Stimulated activated CD8-positive, alpha-beta memory T cell treated with anti-CD3 and anti-CD28 coated beads, Interleukin-2, amount 100 ng/mL, for 1 hour (primary cell): ENCODE measurements around the gene SRC.
"Not testable (repeated sequence)": the region's sequence is repeated elsewhere in the genome, so short reads cannot be mapped to it uniquely, and the experiment has no call there.

Experiments
- DNase-seq, 2 donors: peaks; one replicate each; pipeline ENCODE4 v3.0.0-alpha.2; 2020; ENCODE audit warnings: low read depth in 2 of 2

SRC gene

DNA sequence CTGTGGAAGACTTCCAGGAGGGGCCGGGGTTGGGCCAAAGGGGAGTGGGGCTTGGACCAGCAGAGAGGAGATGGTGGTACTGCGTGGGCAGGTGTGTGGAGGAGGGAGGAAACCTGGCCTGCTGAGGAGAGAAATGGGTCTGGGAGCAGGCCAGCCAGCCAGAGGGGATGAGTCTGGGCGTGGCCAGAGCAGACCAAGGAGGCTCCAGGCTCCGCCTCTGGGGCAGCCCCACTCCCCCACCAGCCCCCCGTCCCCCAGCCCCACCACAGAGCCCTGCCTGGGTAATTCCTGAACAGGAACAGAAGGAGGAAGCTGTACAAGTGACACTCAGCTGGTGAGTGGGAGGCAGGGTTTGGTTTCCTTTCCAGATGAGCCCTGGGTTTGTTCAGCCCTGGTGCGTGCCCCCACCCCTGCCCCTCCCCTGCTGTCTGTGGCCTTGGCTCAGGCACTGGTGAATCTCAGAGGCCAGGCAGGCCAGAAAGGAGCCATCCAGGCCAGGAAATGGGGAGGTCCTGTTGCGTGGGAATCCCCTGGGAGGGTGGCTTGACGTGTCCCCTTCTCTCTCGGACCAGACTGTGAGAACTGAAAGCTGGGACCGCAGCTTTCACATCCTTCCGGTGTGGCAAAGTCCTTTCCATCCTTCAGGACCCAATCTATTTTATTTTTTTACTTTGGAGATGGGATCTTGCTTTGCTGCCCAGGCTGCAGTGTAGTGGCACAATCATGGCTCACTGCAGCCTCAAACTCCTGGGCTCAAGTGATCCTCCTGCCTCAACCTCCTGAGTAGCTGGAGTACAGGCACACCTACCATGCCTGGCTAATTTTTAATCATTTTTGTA, 9.4 kb upstream of the SRC start:
- no peak for DNase-seq

DNA sequence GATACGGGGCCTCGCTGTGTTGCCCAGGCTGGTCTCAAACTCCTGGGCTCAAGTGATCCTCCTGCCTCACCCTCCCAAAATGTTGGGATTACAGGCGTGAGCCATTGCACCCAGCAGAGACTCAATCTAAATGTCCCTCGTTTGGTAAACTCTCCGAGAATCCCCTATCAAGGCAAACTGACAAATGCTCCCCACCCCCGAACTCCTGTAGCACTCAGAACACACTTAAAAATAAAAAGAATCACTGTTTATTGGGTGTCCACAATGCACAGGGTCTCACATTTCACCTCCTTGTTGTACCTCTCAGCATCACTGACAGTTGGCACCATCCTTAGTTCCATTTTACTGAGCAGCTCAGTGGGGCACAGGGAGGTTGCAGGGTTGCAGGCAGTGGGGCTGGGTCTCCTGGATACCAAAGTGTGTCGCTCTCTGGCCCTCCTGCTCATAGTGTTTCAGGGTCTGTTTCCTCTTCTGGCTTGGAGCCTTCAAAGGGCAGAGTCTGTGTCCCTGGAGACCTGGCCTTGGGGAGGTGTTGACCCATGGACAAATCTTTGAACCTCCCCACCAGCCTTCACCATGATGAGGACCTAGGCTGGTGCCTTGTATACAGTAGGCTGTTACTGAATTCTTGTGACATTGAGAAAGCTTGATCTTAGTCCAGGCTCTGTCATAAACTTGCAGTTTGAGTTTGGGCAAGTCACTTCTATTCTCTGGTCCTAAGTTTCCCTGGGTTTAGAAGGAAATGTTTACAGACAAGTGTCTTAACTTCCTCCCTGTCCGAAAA, 8.5 kb upstream of the SRC start:
- DNase-seq = no peak

DNA sequence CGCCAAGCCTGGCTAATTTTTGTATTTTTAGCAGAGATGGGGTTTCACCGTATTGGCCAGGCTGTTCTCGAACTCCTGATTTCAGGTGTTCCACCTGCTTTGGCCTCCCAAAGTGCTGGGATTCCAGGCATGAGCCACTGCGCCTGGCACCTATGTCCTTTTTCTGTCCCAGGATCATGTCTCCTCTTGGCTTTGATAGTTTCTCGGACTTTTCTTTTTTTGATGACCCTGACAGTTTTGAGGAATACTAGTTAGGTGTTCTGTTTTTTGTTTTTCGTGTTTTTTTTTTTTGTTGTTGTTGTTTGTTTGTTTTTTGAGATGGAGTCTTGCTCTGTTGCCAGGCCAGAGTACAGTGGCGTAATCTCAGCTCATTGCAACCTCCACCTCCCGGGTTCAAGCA, 7.6 kb upstream of the SRC start:
- DNase-seq = not testable (repeated sequence)

DNA sequence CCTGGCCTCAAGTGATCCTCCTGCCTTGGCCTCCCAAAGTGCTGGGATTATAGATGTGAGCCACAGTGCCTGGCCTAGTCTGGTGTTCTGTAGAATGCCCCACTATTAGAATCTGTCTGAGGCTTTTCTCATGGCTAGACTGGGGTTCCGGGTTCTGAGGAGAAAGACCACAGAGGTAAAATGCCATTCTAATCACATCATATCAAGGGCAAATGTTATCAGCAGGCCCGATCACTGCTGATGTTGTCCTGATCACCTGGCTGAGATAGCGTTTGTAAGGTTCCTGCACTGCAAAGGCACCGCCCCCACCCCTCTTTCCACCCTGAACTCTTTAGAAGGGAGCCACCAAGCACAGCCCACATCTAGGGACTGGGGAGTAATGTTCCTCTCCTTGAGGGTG, 6.7 kb upstream of the SRC start:
- no peak for DNase-seq

DNA sequence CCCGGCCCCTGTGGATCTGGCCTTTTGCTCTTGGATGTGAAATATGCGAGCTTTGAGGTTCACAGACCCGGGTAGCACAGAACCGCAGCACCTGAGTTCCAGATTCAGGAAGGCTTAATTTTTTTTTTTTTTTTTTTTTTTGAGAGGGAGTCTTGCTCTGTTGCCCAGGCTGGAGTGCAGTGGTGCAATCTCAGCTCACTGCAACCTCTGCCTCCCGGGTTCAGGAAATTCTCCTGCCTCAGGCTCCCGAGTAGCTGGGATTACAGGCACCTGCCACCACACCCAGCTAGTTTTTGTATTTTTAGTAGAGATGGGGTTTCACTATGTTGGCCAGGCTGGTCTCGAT, 6.2 kb upstream of the SRC start:
- DNase-seq = not testable (repeated sequence)

DNA sequence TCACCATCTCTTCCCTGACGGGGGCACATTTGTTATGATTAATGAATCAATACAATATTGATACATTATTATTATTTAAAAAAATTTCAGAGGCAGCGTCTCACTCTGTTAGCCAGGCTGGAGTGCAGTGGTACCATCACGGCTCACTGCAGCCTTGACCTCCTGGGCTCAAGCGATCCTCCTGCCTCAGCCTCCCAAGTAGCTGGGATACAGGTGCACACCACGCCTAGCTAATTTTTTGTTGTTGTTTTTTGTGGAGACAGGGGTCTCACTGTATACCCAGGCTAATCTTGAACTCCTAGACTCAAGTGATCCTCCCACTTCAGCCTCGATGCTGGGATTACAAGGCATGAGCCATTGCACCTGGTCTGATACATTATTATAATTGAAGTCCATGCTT, 4.9 kb upstream of the SRC start:
- no peak for DNase-seq

DNA sequence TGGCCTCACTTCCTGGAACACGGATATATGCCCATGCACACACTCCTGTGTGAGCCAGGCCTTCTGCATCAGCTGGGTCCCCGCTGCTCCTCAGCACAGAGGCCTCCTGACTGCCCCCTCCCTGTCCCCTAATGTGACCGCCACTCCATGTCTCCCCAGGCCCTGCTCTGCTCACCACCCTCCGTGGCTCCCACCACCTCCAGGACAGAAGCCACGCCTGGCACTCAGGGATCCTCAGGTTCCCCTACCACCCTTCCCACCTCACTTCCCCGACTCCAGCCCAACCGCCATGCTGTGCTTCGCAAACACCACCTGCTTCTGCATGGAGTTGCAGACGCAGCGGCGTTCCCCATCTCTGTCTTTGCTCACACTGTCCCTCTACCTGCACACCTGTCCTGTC, 4.3 kb upstream of the SRC start:
- DNase-seq = no peak

DNA sequence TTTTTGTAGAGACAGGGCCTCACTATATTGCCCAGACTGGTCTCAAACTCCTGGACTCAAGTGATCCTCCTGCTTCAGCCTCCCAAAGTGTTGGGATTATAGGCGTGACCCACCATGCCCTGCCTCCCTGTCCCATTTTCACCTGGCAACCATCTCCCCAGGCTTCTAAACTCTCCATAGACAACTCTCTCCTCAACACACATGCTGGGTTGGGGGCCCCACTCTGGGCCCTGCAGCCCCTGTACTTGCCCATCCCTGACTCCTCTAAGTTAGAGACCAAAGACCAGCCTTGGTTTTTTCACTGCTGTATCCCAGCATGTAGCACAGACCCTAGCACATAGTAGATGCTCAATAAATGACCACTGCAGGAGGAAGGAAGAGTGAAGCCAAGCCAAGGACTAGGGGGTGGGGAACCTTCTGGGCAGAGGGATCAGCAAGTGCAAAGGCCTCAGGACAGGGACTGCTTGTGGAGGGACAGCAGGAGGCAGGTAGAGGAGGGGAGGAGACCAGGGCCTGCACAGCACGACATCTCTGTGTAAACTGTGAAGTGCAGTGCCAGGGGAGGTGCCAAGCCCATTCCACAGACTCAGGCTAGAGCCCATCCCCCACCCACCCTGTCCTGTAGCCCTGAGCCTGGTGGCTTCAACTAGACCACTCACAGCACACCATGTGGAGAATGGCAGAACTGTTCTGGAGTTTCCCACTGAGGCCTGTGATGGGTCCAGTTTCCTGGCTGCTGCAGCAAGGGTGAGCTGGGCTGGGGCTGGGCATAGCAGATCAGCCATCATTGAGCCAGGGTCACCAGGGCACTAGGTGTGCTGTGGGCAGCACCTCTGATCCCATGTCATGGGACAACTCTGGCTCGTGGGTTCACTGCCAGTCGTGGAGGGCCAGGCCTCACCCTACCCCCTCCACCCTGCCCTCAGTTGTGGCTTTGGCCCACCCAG, 3.4 kb upstream of the SRC start:
- no peak for DNase-seq

DNA sequence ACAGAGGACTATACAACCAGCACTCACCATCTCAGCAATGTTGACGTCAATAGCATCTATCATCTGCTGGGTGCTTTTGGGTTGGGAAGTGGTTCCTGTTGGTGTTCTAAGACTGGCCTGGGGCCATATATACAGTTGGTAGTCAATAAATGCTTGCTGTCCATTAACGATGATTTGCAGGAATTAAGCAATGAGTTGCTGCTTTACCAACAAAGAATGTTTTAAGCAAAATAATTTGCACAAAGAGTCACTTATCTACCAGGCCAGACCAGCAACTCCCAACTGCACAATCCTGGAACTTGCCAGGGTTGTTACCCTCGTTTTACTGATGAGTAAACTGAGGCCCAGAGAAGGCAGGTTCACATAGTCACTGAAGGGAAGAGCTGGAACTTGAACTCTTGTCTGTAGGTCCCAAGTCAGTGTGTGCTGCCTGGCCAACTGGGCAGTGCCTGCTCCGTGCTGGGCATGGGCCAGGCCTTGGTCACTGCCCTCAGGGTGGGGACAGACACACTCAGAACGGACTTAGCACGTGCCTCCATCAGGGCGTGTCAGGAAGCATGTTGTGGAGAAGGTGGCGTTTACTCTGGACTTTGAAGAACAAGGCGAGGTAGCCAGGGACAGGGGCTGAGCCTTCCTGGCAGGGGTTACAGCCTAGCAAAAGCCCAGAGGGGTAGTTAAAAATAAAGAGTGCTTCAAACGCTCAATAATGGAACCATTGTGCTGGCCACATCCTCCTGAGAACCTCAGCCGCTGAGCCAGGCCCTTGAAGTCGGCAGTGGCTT, 2.5 kb upstream of the SRC start:
- DNase-seq = no peak

DNA sequence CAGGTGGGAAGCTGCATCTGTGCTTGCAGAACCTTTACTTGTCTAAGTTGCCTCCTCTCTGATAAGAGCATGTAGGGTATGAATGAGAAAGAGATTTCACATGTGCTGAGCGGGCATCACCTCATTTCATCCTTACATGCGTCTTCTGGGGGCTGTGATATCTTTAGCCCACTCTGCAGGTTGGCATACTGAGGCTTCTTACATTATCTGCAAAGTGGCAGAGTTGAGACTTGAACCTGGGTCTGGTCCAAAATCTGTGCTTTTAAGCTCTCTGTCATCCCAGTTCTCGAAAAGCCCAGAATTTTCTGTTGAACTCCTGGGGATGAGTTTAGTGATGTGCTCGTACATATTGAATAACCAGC, 2.0 kb upstream of the SRC start:
- DNase-seq = no peak

DNA sequence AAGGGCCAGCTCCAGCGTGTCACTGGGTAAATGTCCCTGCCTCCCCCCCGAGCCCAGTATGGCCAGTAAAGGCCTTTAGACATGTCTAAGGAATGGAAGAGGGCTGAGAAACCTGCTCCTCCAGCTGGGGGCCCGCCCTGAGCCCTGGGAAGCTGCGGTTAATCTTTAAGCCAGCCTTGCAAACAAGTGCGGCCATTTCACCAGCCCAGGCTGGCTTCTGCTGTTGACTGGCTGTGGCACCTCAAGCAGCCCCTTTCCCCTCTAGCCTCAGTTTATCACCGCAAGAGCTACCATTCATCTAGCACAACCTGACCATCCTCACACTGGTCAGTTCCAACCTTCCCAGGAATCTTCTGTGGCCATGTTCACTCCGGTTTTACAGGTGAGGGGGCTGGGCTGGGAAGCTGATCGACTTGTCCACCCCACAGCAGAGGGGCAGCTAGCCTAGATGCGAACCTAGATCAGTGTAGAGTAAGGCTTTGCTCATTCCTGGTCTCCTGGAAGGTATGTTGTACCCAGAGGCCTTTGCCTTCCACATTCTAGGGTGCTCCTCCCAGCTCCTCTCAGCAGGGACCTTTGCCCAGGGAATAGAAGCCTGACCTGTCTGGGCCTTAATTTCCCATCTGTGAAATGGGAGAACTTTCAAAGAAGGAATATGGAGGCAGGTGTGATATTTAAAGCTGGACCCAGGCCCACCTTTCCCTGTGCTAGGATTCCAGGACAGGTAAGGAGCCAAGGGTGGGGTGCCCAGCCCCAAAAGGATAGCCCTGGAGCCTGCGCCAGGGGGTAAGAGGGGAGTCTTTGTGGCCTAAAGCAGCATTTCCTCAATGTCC, 1.2 kb upstream of the SRC start:
- DNase-seq = no peak

DNA sequence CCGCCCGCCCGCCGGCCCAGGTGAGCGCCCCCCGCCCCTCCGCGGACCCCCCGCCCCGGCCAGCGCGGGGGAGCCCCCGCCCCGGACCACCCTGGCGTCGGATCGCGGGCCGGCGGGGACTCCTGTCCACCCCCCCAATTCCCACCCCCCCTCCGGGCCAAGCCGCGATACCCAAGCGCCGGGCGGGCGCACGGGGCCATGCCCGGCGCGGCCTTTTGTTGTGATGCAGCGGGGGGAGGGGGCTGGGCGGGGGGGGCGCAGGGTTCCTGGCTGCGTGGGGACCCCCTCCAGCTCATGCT, 245 bp downstream of the SRC start:
- DNase-seq = no peak

DNA sequence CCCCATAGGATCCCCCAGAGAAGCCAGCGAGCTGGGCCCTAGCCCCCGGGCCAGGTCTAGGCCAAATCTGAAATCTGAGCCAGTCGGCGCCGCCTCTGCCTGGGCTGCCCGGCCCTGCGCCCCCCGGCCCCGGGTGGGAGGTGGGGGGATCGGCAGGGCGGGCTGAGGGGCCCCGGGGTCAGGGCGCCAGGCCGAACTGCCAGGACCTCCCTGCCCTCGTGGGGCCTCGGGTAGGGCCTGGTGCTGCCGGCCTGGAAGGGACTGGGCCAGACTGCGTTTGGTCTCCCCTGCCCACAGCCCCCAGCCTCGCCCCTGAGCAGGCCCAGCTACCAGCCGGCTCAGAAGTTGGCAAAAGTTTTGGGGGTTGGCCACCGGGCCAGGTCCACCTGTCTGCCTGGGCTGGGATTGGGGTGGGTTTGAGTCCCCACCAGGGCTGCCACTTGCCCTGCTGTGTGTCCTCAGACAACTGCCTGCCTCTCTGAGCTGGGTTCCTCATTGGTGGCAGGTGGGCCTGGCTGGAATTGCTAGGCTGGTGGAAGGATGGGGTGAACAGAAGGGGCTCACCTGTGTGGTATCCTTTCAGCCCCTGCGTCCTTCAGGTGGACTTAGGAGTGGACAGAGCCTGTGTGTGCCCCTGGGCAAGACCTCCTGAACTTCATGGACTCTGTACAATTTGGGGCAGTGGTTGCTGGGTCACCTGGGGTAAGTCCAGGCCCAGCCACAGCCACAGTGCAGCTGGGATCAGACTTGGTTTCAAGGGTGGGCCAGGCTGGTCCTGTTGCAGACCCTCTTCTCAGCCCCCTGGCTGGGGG, 801 bp downstream of the SRC start:
- DNase-seq = no peak

DNA sequence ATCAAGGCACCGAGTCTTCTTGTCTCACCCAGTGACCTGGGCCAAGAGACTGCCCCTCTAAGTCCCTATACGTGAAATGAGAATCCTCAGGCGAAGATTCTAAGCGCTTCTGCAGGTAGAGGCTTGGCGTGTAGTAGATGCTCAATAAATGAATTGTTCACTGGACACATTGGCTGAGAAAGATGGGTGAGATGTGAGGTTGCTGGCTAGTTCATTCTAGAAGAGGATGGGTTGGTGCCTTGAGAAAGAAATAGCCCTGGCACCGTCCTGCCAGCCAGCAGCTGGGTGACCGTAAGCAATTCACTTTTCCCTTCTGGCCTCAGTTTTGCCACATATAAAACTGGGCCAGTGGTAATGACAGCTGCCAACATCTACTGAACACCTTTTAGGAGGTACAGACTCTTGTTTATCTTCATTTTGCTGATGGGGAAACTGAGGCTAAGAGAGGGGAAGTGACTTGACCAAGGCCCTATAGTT, 1.4 kb downstream of the SRC start:
- DNase-seq = no peak

DNA sequence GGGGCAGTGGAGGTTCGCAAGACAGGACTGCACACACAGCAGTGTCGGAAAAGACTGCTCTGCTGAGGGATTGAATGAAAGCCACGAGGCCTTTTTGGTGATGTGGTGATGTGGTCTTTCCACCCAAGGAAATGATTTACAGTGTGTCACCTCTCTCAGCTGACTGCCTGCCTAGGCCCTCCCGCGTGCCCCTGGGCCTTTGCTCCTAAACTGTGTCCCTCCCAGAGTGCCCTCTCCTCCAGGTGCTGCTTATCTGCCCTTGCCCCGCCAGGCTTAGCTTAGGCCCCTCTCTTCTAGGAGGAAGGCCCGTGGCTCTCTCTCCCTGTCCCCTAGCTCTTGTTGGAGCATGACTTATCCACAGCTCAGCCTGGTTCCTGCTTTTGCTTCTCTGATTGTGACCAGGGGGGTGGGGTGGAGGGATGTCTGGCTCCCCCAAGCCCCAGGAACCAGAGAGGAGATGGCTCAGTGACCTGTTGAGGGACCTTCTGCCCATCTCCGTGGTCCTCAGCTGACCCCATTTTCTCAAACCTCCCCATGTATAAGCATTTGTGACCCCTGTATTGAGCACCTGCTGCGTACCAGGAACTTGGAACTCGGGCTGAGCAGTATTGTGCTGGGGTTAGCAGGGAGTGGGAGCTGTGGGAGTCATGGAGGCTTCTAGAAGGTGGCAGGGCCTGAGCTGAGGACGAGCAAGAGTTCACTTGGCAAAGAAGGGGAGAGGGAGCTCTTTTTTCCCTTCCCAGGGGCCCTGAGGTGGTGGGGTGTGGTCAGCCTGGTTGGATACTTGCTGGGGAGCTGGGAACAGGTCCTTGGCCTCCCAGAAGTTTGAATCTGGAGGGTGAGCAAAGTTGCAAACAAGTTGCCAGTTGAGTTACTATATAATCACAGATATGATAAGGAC, 2.2 kb downstream of the SRC start:
- no peak for DNase-seq

DNA sequence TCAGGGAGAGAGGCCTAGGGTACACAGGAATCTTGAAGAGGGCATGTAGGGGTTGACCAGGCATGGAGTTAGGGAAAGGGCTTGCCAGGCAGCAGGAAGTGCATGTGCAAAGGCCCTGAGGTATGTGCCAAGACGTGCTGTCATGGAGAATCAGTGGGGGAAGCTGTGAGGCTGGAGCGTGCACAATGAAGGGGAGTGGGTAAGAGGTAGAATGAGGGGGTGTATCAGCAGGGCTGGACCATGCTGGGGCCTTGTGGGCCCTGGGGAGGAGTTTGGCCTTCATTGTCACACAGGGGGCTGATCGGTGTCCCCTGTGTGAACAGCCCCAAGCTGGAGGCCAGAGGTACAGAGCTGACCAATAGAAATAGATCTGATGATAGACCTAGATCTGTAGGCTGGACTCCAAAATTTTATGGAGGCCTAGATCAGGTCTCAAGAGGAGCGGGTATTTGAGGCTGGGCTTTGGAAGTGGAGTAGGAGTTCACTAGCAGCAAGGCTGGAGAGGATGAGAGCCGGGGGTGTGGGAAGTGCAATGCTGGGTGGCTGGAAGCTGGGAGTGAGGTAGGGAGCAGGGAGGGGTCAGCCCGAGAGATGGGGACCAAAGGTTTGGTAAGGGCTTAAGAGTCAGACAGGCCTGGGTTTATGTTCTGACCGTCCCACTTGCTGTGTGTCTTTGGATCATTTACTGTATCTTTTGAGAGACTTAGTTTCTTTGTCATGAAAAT, 3.0 kb downstream of the SRC start:
- no peak for DNase-seq

DNA sequence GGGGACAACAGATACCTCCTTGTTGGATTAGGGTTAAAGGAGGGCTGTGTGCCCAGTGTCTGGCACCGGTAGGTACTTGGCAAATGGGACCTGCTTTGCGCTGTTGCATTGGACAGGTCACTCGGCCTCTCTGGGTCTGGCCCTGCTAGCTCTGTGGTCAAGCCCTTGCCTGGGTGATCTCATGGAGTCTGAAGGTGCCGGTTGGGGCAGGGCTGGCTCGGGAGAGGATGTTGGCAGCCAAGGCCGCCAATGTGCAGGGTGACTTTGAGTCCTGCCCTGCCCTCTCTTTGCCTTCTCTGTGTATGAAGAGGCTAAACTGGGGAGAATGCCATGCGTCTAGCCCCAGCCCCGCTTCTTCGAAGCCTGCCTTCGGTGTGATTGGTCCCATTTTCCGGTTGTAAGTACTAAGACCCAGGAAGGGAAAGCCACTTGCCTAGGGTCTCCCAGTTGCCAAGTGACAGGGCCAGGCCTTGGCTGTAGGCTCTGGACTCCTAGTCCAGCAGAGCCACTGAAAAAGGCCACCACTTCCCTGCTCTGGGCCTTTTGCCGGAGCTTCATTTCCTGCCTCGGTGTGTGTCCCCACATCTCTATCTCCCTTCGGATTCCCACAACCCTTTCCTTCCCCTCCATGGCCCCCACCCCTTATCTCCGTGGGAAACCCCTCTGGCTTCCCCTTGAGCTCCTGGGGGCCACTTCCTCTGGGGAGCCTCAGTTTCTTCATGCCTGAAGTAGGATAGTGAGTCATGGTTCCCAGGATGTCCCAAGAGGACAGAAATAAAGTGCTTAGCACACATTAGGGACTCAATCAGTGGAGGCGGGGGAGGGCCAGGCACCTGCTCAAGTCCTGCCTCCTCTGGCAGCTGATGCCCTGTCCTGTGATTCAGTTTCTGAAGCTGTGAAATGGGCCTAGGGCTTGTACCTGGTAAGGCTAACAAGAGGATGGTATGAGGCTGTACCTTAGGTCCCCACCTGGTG, 3.9 kb downstream of the SRC start:
- DNase-seq = no peak
